Choroid plexus epithelial cell (primary cell): ENCODE results near the gene SMARCB1.

ENCODE experiments used
- DNase-seq: peaks from one replicate; pipeline ENCODE4 v3.0.0-alpha.2; 2010; ENCODE audit warnings: low read depth
- H3K4me3 ChIP-seq: 2 replicates; pipeline ENCODE4 v1.5.1; 2011; ENCODE audit warnings: low read depth, mild to moderate bottlenecking, control low read depth, low read length, moderate library complexity
- TF ChIP-seq, protein P1 (sequence below): conservative IDR thresholded peaks from 2 replicates; pipeline ENCODE4 v1.5.1; 2011; ENCODE audit warnings: low read depth, mild to moderate bottlenecking, control low read depth, inconsistent platforms, low read length, moderate library complexity

Gene SMARCB1

GRCh38 chr22:23817146-23817545 lies 30.4 kb downstream of the SMARCB1 start:
- TF ChIP-seq, protein P1, sequence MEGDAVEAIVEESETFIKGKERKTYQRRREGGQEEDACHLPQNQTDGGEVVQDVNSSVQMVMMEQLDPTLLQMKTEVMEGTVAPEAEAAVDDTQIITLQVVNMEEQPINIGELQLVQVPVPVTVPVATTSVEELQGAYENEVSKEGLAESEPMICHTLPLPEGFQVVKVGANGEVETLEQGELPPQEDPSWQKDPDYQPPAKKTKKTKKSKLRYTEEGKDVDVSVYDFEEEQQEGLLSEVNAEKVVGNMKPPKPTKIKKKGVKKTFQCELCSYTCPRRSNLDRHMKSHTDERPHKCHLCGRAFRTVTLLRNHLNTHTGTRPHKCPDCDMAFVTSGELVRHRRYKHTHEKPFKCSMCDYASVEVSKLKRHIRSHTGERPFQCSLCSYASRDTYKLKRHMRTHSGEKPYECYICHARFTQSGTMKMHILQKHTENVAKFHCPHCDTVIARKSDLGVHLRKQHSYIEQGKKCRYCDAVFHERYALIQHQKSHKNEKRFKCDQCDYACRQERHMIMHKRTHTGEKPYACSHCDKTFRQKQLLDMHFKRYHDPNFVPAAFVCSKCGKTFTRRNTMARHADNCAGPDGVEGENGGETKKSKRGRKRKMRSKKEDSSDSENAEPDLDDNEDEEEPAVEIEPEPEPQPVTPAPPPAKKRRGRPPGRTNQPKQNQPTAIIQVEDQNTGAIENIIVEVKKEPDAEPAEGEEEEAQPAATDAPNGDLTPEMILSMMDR = no peak
- DNase-seq = no peak
- H3K4me3 ChIP-seq = no peak overlapping the region

DNA sequence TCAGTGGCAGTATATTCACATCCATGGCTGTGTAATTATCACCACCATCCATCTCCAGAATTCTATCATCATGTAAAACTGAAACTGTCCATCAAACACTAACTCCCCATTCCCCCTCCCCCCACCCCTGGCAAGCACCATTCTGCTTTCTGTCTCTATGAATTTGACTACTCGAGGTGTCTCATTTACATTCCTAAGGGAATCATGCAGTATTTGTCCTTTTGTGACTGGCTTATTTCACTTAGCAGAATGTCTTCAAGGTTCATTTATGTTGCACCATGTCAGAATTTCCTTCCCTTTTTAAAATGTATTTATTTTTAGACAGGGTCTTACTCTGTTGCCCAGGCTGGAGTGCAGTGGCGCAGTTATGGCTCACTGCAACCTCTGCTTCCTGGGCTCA lies 31.8 kb downstream of the SMARCB1 start:
- TF ChIP-seq, protein P1 = no peak
- no peak overlapping the region for H3K4me3 ChIP-seq
- DNase-seq = no peak

GRCh38 chr22:23820748-23821211 lies 34.0 kb downstream of the SMARCB1 start:
- H3K4me3 ChIP-seq = no peak overlapping the region
- TF ChIP-seq, protein P1 = no peak
- DNase-seq = no peak

DNA sequence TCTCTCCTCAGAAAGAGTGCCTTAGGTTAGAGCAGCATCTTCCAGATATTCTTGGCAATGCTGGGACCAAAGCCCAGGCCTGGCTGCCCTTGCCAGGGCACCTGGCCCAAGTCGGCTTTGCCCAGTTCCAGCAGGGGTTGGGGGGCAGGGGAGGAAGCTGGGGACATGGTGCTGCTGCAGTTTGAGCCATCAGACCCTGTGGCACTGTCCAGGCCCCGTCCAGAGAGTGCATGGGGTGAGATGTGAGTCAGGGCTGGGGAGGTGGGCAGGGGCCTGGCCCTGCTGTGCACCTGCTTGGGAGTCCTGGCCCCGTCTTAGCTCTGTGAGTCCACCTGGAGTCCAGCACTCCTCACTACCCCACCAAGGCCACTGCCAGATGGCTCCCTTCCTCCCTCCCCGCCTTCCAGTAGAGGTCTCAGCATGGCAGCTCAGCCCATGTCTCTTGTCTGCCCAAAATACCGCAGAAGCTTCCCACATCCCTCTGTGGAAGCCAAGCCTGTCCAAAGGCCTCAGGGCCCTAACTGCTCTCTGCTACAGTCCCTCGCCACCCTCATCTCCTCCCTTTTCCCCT lies 35.4 kb downstream of the SMARCB1 start:
- TF ChIP-seq, protein P1 = no peak
- no peak overlapping the region for H3K4me3 ChIP-seq
- no peak for DNase-seq

DNA sequence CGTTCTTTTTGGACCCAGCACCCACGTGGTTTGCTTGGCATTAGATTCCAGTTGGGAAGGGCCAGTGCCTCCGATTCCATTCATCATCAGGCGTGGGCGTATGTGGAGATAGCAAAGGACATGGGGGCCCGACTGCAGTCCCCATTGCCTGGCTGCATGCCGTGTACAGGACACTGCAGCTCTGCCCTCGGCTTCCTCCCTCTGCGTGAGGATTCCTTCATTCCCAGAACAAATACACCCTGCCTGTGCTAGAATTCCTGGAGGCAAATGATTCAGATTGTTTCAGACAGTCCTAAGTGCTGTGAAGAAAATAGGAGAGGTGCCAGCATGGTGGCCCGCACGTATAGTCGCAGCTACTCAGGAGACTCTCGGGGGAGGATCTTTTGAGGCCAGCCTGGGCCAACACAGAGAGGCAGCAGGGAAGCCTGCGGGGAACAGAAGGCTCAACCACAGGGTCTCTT lies 36.6 kb downstream of the SMARCB1 start:
- no peak for DNase-seq
- TF ChIP-seq, protein P1 = no peak
- no peak overlapping the region for H3K4me3 ChIP-seq

GRCh38 chr22:23824476-23825245 lies 37.9 kb downstream of the SMARCB1 start:
- no peak for DNase-seq
- TF ChIP-seq, protein P1 = no peak

More at GRCh38 chr22:23824476-23825245, 37.9 kb downstream of the SMARCB1 start:
- H3K4me3 ChIP-seq = no peak overlapping the region
